Activated CD4-positive, alpha-beta T cell treated with anti-CD3 and anti-CD28 coated beads for 48 hours (primary cell): ENCODE measurements around the gene MRAP.
"Not testable (repeated sequence)": the region's sequence is repeated elsewhere in the genome, so short reads cannot be mapped to it uniquely, and the experiment has no call there.

Source experiments
- DNase-seq: peaks from one replicate; pipeline ENCODE4 v3.0.0-alpha.2; 2020

Gene MRAP

GRCh38 chr21:32298658-32299081 is at the start of gene MRAP:
TSS of gene MRAP (plus strand) at chr21:32298855. CDS start at chr21:32298972, 117 bp downstream.
- DNase-seq = no peak

DNA sequence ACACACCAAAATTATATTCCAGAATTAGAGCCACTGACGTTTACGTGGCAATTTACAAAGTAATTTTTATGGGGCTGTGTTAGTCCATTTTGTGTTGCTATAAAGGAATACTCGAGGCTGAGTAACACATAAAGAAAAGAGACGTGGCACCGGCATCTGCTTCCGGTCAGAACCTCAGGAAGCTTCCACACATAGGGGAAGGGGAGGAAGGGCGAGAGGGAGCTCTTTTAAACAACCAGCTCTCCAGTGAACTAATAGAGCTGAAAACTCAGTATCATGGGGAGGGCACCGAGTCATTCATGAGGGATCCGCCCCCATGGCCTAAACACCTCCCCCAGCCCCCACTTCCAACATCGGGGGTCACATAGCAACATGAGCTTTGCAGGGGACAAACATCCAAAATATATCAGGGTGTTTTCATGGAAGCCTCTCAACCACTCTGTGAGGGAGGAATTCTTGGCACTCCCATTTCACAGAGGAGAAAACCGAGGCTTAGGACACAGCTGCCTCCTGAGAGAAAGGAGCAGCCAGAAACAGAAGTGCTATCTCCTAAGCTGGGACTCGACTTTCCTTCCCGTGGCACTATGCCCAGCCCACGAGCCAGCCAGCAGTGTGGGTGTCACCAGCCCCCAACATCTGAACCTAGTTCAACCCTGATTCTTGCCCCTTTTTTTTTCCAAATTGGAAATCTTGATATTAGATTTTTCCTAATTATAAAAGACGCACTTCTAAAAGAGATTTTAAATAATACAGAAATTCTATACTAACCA is 49.0 kb upstream of the MRAP start:
- DNase-seq = no peak

- no peak for DNase-seq
Observed at GRCh38 chr21:32252136-32252535, 46.5 kb upstream of the MRAP start.

GRCh38 chr21:32253215-32253641 is 45.4 kb upstream of the MRAP start:
- no peak for DNase-seq

- DNase-seq = no peak
Observed at GRCh38 chr21:32256251-32256650, 42.4 kb upstream of the MRAP start.

GRCh38 chr21:32256873-32257620 is 41.6 kb upstream of the MRAP start:
- no peak for DNase-seq

GRCh38 chr21:32257962-32258785 is 40.5 kb upstream of the MRAP start:
- DNase-seq = peak; percentile 64

- DNase-seq = not testable (repeated sequence)
Observed at GRCh38 chr21:32258786-32259048, 39.9 kb upstream of the MRAP start.

- DNase-seq = no peak
Observed at GRCh38 chr21:32260130-32260529, 38.5 kb upstream of the MRAP start.

GRCh38 chr21:32261929-32262328 is 36.7 kb upstream of the MRAP start:
- DNase-seq = no peak

DNA sequence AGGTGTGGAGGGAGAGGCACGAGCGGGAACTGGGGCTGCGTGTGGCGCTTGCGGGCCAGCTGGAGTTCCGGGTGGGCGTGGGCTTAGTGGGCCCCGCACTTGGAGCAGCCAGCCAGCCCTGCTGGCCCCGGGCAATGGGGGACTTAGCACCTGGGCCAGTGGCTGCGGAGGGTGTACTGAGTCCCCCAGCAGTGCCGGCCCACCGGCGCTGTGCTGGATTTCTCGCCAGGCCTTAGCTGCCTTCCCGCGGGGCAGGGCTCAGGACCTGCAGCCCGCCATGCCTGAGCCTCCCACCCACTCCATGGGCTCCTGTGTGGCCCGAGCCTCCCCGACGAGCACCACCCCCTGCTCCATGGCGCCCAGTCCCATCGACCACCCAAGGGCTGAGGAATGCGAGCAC is 33.3 kb upstream of the MRAP start:
- not testable (repeated sequence) for DNase-seq

DNA sequence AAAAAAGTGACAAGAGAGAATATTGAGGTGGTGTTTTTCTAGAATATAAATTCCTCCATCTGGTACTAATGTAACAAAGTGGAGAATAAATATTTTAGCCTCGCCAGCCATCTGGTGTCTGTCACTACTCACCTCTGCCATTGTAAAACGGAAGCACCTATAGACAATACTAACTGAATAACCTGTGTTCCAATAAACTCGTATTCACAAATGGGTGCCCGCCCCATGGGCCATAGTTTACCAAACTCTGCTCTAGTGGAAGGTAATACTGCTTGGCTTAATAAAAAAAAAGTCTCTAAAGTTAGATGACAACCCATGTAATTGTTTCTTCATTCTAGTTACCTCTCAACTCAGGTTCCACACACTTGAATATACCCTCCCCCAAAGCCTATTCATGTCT is 27.9 kb upstream of the MRAP start:
- no peak for DNase-seq

DNA sequence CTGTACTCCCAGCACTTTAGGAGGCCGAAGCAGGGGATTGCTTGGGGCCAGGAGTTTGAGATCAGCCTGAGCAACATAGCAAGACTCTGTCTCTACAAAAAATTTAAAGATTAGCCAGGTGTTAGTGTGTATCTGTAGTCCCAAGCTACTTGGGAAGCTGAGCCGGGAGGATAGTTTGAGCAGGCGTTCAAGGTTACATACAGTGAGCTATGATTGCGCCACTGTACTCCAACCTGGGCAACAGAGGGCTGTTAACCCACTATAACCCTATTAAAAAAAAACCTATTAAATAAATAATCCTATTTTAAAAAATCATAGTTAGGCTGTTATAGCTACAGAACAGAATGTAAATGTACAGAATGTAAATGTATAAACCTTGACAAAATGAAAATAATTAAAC is 22.0 kb upstream of the MRAP start:
- no peak for DNase-seq

GRCh38 chr21:32278103-32278502 is 20.6 kb upstream of the MRAP start:
- no peak for DNase-seq

DNA sequence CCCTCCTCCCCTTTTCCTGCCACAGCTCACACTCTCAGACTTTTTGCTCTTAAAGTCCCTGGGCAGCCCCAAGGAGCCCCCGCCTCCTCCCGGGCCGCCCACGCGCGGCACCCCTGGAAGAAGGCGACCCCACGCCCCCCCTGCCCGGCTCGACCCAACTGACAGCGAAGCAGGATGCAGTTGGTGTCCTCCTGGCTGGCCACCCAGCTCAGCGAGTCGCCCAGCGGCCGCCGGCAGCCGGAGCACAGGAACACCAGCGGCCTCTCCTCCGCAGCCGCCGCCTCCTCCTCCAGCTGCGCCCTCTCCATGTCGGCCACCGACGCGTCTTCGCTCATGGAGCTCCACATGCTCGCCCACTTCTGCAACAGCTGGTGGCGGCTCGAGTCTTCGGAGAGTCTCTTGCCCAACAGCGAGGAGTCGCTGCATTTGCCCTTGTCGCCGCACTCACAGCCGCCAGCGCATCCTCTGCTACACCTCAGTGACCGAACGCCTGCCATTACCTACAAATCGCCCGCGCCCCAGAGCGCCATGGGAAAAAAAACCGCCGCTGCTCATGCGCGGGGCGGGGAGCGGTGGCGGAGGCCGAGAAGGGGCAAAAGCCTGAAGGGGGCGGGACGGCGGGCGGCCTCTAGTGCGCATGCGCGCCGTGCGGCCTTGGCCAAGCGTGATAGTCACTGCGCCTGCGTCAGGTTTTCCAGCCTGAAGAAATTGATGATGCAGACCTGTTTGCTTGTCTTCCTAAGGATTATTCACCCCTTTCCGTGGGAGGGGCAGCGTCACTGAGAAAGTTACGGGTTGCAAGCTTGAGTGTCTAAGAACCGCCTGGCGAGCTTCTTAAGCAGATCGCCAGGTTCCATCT is 19.9 kb upstream of the MRAP start, which contains the start of gene MIS18A:
TSS of gene MIS18A (minus strand) at position 532 of the 859 bp plus-strand sequence. CDS start at position 497, 35 bp downstream.
- peak; percentile 99 for DNase-seq

GRCh38 chr21:32279377-32279680 is 19.3 kb upstream of the MRAP start:
- no peak for DNase-seq

DNA sequence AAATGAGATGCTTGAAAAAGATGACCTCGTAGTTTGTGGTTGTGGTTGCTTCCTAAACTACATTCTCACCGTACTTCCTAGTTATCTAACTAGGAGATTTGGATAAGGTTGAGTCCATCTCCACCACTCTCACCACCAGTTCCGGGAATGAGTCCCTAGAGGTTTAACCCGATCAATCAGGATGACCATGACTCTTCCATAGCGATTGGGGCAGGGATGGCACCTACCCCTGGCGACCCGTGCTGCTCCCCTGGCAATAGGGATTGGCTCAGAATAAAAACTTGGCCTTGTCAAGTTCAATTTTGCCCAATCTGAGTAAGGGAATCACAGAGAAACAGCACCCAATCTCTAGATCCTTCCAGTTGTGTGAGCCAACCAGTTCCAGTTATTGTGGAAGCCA is 17.1 kb upstream of the MRAP start:
- DNase-seq = no peak

DNA sequence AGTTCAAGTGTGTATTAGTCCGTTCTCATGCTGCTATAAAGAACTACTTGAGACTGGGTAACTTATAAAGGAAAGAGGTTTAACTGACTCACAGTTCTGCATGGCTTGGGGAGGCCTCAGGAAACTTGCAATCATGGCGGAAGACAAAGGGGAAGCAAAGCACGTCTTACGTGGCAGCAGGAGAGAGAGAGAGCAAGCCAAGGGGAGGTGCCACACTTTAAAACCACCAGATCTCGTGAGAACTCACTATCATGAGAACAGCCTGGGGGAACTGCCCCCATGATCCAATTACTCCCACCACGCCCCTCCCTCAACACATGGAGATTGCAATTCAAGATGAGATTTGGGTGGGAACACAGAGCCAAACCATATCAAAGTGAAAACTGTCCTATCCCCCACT is 15.7 kb upstream of the MRAP start:
- no peak for DNase-seq

DNA sequence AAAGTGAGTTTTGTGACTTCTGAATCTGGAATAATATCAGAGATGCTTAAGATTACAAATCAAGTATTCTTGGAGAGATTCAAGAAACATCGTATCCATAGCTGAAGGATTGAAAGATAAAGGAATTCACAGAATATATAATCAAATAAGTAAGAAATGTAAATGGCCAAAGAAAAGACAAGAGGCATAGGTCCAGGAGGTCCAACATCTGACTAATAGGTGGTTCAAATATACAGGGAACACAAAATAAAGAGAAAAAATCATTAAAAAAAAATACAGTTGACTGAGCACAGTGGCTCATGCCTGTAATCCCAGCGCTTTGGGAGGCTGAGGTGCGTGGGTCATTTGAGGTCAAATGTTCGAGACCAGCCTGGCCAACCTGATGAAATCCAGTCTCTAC is 13.2 kb upstream of the MRAP start:
- no peak for DNase-seq

- DNase-seq = no peak
Observed at GRCh38 chr21:32297449-32297848, 1.2 kb upstream of the MRAP start.

DNA sequence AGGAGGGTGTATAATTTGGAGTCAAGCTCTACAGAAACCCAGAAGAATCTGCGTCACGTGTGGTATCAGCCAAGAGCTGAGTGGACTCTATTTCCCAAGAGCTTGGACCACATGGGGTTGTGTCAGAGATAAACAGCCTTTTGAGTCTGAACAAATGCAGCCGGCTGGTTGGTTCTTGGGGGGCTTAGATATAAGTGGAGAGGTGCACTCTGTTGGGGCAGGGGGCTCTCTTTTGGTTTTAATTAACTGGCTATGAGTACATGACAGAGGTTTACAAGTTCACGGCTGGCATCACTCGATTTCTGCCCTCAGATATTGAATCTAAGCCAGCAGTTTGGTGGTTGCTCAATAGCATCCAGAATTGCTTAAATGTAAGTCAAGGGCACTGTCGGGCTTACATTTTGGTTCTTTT is 501 bp upstream of the MRAP start:
- no peak for DNase-seq

DNA sequence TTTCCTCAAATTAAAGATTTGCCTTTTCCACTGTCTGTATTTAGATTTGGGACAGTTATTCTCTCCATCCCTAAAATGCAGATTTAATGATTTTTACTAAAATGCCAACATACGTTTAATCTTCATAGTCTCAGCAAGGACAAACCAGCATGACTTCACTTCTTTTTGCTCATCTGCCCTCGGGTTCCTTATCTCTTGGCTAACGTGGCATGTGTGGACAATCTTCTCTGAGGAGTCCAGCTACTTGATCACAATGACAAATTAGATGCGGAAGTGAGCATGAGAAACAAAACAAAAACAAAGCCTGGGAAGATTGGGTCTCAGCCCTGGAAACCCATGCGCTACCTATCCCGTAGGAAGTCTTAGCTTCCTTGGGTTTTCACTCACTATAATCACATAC is 1.0 kb downstream of the MRAP start:
- DNase-seq = no peak
